ENCODE results near the gene TRMT2A. TPM values are rescaled to one million over a fixed set of nuclear protein-coding genes. Genes with fewer than 3 reads are reported as not detected.

Gene TRMT2A
- total RNA-seq, 6 experiments from 2014 or later = 26.9 to 54.6 (median 29.1) TPM

- 67% methylated on average over 9 of the region's 36 CpGs for WGBS (ENCODE audit: insufficient coverage, low coverage, low lambda C conversion rate, missing lambda C conversion rate)
- DNase-seq (no peak), ATAC-seq (no peak)
- intact Hi-C loops (cut with DNase I) = no loop called here
- TF ChIP-seq POLR2A (IDR thresholded peaks at IDR 0.05) = no peak
- no peak for TF ChIP-seq CTCF (IDR thresholded peaks at IDR 0.05)
- H3K27me3 ChIP-seq = no peaks in the 10 kb centered on the region
- H3K4me1 ChIP-seq = no peaks in the 10 kb centered on the region
- no peak overlapping the region for H3K27ac ChIP-seq
- no peaks in the 10 kb centered on the region for H3K9me3 ChIP-seq
- H3K36me3 ChIP-seq = no peaks in the 10 kb centered on the region
- no peak overlapping the region for H3K4me3 ChIP-seq
Observed at GRCh38 chr22:20139391-20140106, 22.5 kb upstream of the TRMT2A start.

- no peaks in the 10 kb centered on the region for H3K4me1 ChIP-seq
- DNase-seq (no peak), ATAC-seq (no peak)
- no peaks in the 10 kb centered on the region for H3K27me3 ChIP-seq
- H3K4me3 ChIP-seq = no peak overlapping the region
- H3K27ac ChIP-seq = no peak overlapping the region
- no CpG with 5 or more reads among the region's 16 CpGs for WGBS (ENCODE audit: insufficient coverage, low coverage, low lambda C conversion rate, missing lambda C conversion rate)
- no peaks in the 10 kb centered on the region for H3K9me3 ChIP-seq
- no peaks in the 10 kb centered on the region for H3K36me3 ChIP-seq
- TF ChIP-seq CTCF (IDR thresholded peaks at IDR 0.05) (no peak), POLR2A (IDR thresholded peaks at IDR 0.05) (no peak)
- intact Hi-C loops (cut with DNase I) = no loop called here
Observed at GRCh38 chr22:20138868-20139267, 21.8 kb upstream of the TRMT2A start.

- DNase-seq (no peak), ATAC-seq (no peak)
- H3K4me1 ChIP-seq = no peaks in the 10 kb centered on the region
- H3K36me3 ChIP-seq = no peaks in the 10 kb centered on the region
- intact Hi-C loops (cut with DNase I) = no loop called here
- H3K9me3 ChIP-seq = no peaks in the 10 kb centered on the region
- TF ChIP-seq CTCF (IDR thresholded peaks at IDR 0.05) = no peak
- TF ChIP-seq POLR2A (IDR thresholded peaks at IDR 0.05) = no peak
- no peak overlapping the region for H3K4me3 ChIP-seq
- H3K27ac ChIP-seq = no peak overlapping the region
- H3K27me3 ChIP-seq = no peaks in the 10 kb centered on the region
- 63% methylated on average over 2 of the region's 4 CpGs for whole genome bisulfite sequencing (ENCODE audit: insufficient coverage, low coverage, low lambda C conversion rate, missing lambda C conversion rate)
Observed at GRCh38 chr22:20138417-20138738, 21.4 kb upstream of the TRMT2A start.

GRCh38 chr22:20137671-20138416 lies 20.8 kb upstream of the TRMT2A start:
- H3K36me3 ChIP-seq = no peaks in the 10 kb centered on the region
- H3K4me3 ChIP-seq = no peak overlapping the region
- no peaks in the 10 kb centered on the region for H3K9me3 ChIP-seq
- WGBS (ENCODE audit: insufficient coverage, low coverage, low lambda C conversion rate, missing lambda C conversion rate) = no CpG with 5 or more reads among the region's 26 CpGs
- DNase-seq (no peak), ATAC-seq (no peak)
- no peak overlapping the region for H3K27ac ChIP-seq
- no peaks in the 10 kb centered on the region for H3K27me3 ChIP-seq
- intact Hi-C loops (cut with DNase I) = no loop called here
- TF ChIP-seq POLR2A (IDR thresholded peaks at IDR 0.05) = no peak
- no peak for TF ChIP-seq CTCF (IDR thresholded peaks at IDR 0.05)
- H3K4me1 ChIP-seq = peaks cover 0 to 4% (median 1%) of the 10 kb centered on the region in 4 donors
